ACC112 (cell line): ENCODE measurements around the gene LYPLAL1.
A peak's percentile ranks its signal among the peaks of the same experiment; 100 is the strongest.

ENCODE experiments used
- H2AFZ ChIP-seq: fragments of 200-600 bp; sonication (generic); one replicate; pipeline ENCODE4 v1.6.0; 2017; ENCODE audit warnings: antibody characterized with exemption, low read length; ENCODE audit not compliant: unreplicated experiment
- H3K27ac ChIP-seq: fragments of 200-600 bp; sonication (generic); 2 replicates; pipeline ENCODE4 v1.5.1; 2014; ENCODE audit warnings: low read depth, mild to moderate bottlenecking, antibody characterized with exemption, low read length, moderate library complexity
- H3K27me3 ChIP-seq: fragments of 200-600 bp; sonication (generic); 2 replicates; pipeline ENCODE4 v1.6.1; 2014; ENCODE audit warnings: mild to moderate bottlenecking, antibody characterized with exemption, low read length, moderate library complexity, mixed read lengths; ENCODE audit not compliant: insufficient read depth
- H3K36me3 ChIP-seq: fragments of 200-600 bp; sonication (generic); 2 replicates; pipeline ENCODE4 v1.6.1; 2016; ENCODE audit warnings: mild to moderate bottlenecking, antibody characterized with exemption, low read length, moderate library complexity, mixed read lengths; ENCODE audit not compliant: insufficient read depth
- H3K4me1 ChIP-seq: fragments of 200-600 bp; sonication (generic); one replicate; pipeline ENCODE4 v1.6.1; 2016; ENCODE audit warnings: low read length, mixed read lengths; ENCODE audit not compliant: insufficient read depth, unreplicated experiment, control insufficient read depth
- H3K4me3 ChIP-seq: fragments of 200-600 bp; sonication (generic); 2 replicates; pipeline ENCODE4 v1.5.1; 2014; ENCODE audit warnings: mild to moderate bottlenecking, low read depth, low read length
- H3K79me2 ChIP-seq: fragments of 200-600 bp; sonication (generic); one replicate; pipeline ENCODE4 v1.6.0; 2016; ENCODE audit warnings: low read length; ENCODE audit not compliant: control insufficient read depth, unreplicated experiment, insufficient read depth

The LYPLAL1 gene

GRCh38 chr1:219144658-219145315 lies 28.9 kb upstream of the LYPLAL1 start:
- H3K79me2 ChIP-seq: no peaks in the 10 kb centered on the region
- H3K4me3 ChIP-seq: no peak overlapping the region
- no peak overlapping the region for H3K27ac ChIP-seq
- no peaks in the 10 kb centered on the region for H3K27me3 ChIP-seq
- no peaks in the 10 kb centered on the region for H3K36me3 ChIP-seq
- H2AFZ ChIP-seq: no peak overlapping the region
- peaks cover 9% of the 10 kb centered on the region for H3K4me1 ChIP-seq

GRCh38 chr1:219147571-219148019 lies 26.1 kb upstream of the LYPLAL1 start:
- H3K27ac ChIP-seq: no peak overlapping the region
- H3K36me3 ChIP-seq: no peaks in the 10 kb centered on the region
- no peaks in the 10 kb centered on the region for H3K79me2 ChIP-seq
- H3K27me3 ChIP-seq: no peaks in the 10 kb centered on the region
- no peak overlapping the region for H2AFZ ChIP-seq
- peaks cover 9% of the 10 kb centered on the region for H3K4me1 ChIP-seq
- H3K4me3 ChIP-seq: no peak overlapping the region

DNA sequence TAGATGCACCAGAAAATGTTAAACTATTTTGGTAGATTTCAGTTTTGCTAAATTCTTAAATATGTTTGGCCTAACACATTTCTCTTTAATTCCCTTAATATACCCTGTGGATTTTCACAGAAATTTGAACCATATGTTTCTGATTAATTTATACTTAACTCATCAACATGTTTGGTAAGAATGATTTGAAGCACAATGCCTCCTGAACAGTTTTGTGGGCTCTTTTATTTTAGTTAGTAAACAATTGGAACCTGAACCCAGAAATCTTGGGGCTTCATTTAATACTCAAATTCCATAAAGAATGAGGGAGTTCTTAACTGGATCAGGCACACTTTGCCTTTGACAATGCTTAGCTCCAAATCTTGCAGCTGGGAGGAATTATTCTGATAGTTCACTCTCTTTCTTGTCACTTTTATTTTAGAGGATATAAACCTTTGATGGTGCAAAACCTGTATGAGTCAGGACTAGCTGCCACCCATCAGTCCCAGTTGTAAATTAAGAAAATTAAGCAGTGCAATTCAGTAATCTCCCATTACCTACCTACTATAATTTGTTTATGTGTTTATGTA lies 24.6 kb upstream of the LYPLAL1 start:
- no peaks in the 10 kb centered on the region for H3K36me3 ChIP-seq
- H3K4me1 ChIP-seq: peaks cover under 1% of the 10 kb centered on the region
- H3K27me3 ChIP-seq: no peaks in the 10 kb centered on the region
- H3K4me3 ChIP-seq: no peak overlapping the region
- no peaks in the 10 kb centered on the region for H3K79me2 ChIP-seq
- no peak overlapping the region for H3K27ac ChIP-seq
- no peak overlapping the region for H2AFZ ChIP-seq

DNA sequence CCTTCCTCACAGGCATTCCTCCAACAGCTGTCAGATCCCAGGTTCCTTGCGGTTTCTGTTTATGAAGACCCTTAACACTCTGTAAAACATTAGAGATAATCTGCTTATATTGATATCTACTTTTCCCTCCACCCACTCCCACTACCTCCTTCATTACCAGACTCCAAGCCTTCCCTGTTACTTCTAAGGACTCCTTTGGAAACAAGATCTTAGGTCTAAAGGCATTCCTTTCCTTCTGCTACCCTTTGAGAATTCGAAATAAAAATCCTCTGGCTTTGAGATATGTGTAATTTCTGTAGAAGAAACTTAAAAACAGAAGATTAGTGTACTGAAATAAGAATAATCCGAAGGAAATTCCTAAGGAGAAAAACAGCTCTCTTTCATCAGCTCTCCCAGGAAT lies 23.7 kb upstream of the LYPLAL1 start:
- Histone ChIP-seq H3K4me3 (no peak overlapping the region), H3K79me2 (no peaks in the 10 kb centered on the region), H3K27me3 (no peaks in the 10 kb centered on the region), H3K4me1 (no peaks in the 10 kb centered on the region), H2AFZ (peak overlapping the region; percentile 72), H3K27ac (no peak overlapping the region), H3K36me3 (no peaks in the 10 kb centered on the region)

- Histone ChIP-seq H3K27me3 (no peaks in the 10 kb centered on the region), H3K4me1 (no peaks in the 10 kb centered on the region), H2AFZ (no peak overlapping the region), H3K36me3 (no peaks in the 10 kb centered on the region), H3K27ac (no peak overlapping the region), H3K79me2 (no peaks in the 10 kb centered on the region), H3K4me3 (no peak overlapping the region)
These were observed 22.8 kb upstream of the LYPLAL1 start for GRCh38 chr1:219150913-219151312.

- Histone ChIP-seq H3K27me3 (no peaks in the 10 kb centered on the region), H2AFZ (no peak overlapping the region), H3K4me1 (no peaks in the 10 kb centered on the region), H3K27ac (no peak overlapping the region), H3K4me3 (no peak overlapping the region), H3K36me3 (no peaks in the 10 kb centered on the region), H3K79me2 (no peaks in the 10 kb centered on the region)
These were observed 22.2 kb upstream of the LYPLAL1 start for GRCh38 chr1:219151467-219151866.

DNA sequence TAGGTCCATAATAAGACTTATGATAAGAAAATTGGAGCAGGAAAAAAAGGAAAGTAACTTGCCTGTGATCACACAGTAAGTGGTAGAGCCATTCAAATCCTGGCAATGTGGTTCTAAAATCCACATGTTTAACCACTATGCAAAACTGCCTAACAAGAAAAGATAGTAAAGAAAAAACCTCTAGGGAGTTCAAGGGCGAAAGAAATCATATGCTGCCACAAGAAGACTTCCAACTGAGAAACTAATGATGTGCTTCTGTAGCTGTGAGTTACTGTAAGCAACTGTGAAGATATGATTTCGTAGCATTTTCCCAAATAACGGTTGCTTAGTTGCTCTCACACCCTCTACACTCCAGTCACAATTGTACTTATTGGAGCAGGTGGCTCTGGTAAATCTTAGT lies 20.9 kb upstream of the LYPLAL1 start:
- Histone ChIP-seq H3K4me3 (no peak overlapping the region), H2AFZ (no peak overlapping the region), H3K4me1 (no peaks in the 10 kb centered on the region), H3K36me3 (no peaks in the 10 kb centered on the region), H3K27me3 (no peaks in the 10 kb centered on the region), H3K27ac (no peak overlapping the region), H3K79me2 (no peaks in the 10 kb centered on the region)

DNA sequence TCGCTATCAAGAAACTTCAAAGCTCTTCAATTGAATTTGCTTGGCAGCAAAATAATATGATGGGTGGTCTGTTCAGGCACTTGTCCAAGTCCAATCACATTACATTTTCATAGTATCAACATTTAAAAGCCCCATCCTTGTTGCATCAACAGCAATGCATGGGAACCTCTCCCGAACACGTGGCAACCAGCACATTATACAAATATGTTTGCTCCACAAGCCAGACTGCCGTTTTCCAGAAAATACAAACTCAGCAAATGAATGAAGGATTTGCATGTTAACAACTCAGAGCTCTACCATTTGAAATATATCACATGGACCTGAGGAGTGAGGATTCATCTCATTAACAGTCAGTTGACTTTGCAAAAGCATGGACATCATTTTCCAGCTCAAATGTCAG lies 20.0 kb upstream of the LYPLAL1 start:
- no peaks in the 10 kb centered on the region for H3K36me3 ChIP-seq
- H3K27me3 ChIP-seq: no peaks in the 10 kb centered on the region
- no peaks in the 10 kb centered on the region for H3K4me1 ChIP-seq
- no peak overlapping the region for H2AFZ ChIP-seq
- no peaks in the 10 kb centered on the region for H3K79me2 ChIP-seq
- H3K27ac ChIP-seq: no peak overlapping the region
- no peak overlapping the region for H3K4me3 ChIP-seq

DNA sequence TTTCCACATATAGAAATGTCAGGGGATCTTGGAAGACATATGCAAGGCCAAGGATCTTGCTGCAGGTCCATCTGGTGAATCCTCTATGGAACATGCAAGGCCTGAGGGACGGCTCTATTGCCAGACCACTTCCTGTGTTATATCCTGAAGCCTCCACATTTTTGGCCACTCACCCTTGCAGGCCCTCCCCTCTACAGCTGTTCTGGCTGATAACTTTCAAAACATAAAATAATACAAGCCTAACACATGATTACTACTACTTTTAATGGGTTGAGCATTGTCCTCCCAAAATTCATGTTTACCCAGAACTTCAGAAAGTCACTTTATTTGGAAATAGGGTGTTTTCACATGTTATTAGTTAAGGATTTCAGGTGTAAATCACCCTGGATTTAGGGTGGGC lies 18.5 kb upstream of the LYPLAL1 start:
- Histone ChIP-seq H3K27ac (no peak overlapping the region), H2AFZ (no peak overlapping the region), H3K79me2 (no peaks in the 10 kb centered on the region)

GRCh38 chr1:219159946-219160645 lies 13.6 kb upstream of the LYPLAL1 start:
- Histone ChIP-seq H3K4me3 (peak overlapping the region; percentile 33; the same call in 1 of the 2 replicates), H2AFZ (peak overlapping the region; percentile 67), H3K4me1 (peaks cover 22% of the 10 kb centered on the region), H3K27ac (no peak overlapping the region), H3K27me3 (no peaks in the 10 kb centered on the region), H3K36me3 (no peaks in the 10 kb centered on the region), H3K79me2 (no peaks in the 10 kb centered on the region)

More for the DNA sequence above, 18.5 kb upstream of the LYPLAL1 start:
- no peak overlapping the region for H3K4me3 ChIP-seq
- no peaks in the 10 kb centered on the region for H3K27me3 ChIP-seq
- no peaks in the 10 kb centered on the region for H3K36me3 ChIP-seq
- H3K4me1 ChIP-seq: peaks cover 5% of the 10 kb centered on the region

- Histone ChIP-seq H3K36me3 (no peaks in the 10 kb centered on the region), H3K27ac (peak overlapping the region; percentile 49), H3K27me3 (no peaks in the 10 kb centered on the region), H3K4me3 (no peak overlapping the region), H3K4me1 (peaks cover 22% of the 10 kb centered on the region), H3K79me2 (no peaks in the 10 kb centered on the region), H2AFZ (peak overlapping the region; percentile 79)
These were observed 12.7 kb upstream of the LYPLAL1 start for GRCh38 chr1:219160967-219161366.
